Measurements from ENCODE around the gene SYT17.

DNA sequence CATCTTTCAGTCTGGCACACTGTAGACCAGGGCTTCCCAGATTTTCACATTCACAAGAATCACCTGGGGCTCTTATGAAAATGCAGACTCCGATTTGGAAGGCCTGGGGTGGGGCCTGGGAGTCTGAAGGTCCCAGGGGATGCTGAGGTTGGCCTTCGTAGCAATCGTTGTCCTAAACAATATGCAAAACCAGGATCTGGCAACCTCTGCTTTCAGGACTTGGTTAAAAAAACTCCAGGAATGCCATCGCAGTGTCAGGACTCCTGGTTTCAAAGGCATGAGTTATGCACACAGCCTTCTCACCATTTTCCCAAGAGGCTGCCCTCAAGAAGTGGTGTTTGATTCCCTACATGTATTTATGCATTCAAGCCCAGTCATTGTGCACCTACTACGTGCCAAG is 124.1 kb downstream of the SYT17 start:
- TF ChIP-seq EGR2 (tag by site-specific recombination; IDR thresholded peaks at IDR 0.05; ENCODE audit: low read depth): no peak
- TF ChIP-seq ZNF274 (IDR thresholded peaks at IDR 0.05; ENCODE audit: low read length): no peak
- TF ChIP-seq ZNF274 (tag by site-specific recombination; IDR thresholded peaks at IDR 0.05; ENCODE audit: borderline replicate concordance): no peak
- no peak for TF ChIP-seq ZNF600 (tag by site-specific recombination; IDR thresholded peaks at IDR 0.05)
- TF ChIP-seq, protein P1, sequence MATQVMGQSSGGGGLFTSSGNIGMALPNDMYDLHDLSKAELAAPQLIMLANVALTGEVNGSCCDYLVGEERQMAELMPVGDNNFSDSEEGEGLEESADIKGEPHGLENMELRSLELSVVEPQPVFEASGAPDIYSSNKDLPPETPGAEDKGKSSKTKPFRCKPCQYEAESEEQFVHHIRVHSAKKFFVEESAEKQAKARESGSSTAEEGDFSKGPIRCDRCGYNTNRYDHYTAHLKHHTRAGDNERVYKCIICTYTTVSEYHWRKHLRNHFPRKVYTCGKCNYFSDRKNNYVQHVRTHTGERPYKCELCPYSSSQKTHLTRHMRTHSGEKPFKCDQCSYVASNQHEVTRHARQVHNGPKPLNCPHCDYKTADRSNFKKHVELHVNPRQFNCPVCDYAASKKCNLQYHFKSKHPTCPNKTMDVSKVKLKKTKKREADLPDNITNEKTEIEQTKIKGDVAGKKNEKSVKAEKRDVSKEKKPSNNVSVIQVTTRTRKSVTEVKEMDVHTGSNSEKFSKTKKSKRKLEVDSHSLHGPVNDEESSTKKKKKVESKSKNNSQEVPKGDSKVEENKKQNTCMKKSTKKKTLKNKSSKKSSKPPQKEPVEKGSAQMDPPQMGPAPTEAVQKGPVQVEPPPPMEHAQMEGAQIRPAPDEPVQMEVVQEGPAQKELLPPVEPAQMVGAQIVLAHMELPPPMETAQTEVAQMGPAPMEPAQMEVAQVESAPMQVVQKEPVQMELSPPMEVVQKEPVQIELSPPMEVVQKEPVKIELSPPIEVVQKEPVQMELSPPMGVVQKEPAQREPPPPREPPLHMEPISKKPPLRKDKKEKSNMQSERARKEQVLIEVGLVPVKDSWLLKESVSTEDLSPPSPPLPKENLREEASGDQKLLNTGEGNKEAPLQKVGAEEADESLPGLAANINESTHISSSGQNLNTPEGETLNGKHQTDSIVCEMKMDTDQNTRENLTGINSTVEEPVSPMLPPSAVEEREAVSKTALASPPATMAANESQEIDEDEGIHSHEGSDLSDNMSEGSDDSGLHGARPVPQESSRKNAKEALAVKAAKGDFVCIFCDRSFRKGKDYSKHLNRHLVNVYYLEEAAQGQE (tag by site-specific recombination; IDR thresholded peaks at IDR 0.05): no peak
- TF ChIP-seq KLF16 (tag by site-specific recombination; IDR thresholded peaks at IDR 0.05): no peak
- TF ChIP-seq ZBTB8A (tag by site-specific recombination; IDR thresholded peaks at IDR 0.05): no peak
- TF ChIP-seq, protein P2, sequence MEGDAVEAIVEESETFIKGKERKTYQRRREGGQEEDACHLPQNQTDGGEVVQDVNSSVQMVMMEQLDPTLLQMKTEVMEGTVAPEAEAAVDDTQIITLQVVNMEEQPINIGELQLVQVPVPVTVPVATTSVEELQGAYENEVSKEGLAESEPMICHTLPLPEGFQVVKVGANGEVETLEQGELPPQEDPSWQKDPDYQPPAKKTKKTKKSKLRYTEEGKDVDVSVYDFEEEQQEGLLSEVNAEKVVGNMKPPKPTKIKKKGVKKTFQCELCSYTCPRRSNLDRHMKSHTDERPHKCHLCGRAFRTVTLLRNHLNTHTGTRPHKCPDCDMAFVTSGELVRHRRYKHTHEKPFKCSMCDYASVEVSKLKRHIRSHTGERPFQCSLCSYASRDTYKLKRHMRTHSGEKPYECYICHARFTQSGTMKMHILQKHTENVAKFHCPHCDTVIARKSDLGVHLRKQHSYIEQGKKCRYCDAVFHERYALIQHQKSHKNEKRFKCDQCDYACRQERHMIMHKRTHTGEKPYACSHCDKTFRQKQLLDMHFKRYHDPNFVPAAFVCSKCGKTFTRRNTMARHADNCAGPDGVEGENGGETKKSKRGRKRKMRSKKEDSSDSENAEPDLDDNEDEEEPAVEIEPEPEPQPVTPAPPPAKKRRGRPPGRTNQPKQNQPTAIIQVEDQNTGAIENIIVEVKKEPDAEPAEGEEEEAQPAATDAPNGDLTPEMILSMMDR (tag by site-specific recombination; IDR thresholded peaks at IDR 0.05): no peak
